HG03066 (cell line): ENCODE data around the gene CFAP54.
A peak's percentile ranks its signal among the peaks of the same experiment; 100 is the strongest.
"Not testable (repeated sequence)": the region's sequence is repeated elsewhere in the genome, so short reads cannot be mapped to it uniquely, and the experiment has no call there.

Experiments
- ATAC-seq: cut with Tn5 transposase; IDR thresholded peaks from one replicate; pipeline ENCODE4 v1.9.1; 2021; ENCODE audit warnings: low read depth; ENCODE audit not compliant: unreplicated experiment

Gene CFAP54

GRCh38 chr12:96720363-96720705 is 231.0 kb downstream of the CFAP54 start:
- peak; percentile 26 for ATAC-seq

GRCh38 chr12:96729466-96729865 is 240.1 kb downstream of the CFAP54 start:
- not testable (repeated sequence) for ATAC-seq

GRCh38 chr12:96729886-96730285 is 240.5 kb downstream of the CFAP54 start:
- ATAC-seq = no peak

GRCh38 chr12:96743606-96744005 is 254.2 kb downstream of the CFAP54 start:
- no peak for ATAC-seq

GRCh38 chr12:96749999-96750398 is 260.6 kb downstream of the CFAP54 start:
- ATAC-seq = no peak

GRCh38 chr12:96751626-96752025 is 262.2 kb downstream of the CFAP54 start:
- ATAC-seq = no peak

GRCh38 chr12:96752211-96752610 is 262.8 kb downstream of the CFAP54 start:
- no peak for ATAC-seq

GRCh38 chr12:96766232-96766631 is 276.9 kb downstream of the CFAP54 start:
- ATAC-seq = no peak

GRCh38 chr12:96769400-96769799 is 280.0 kb downstream of the CFAP54 start:
- ATAC-seq = no peak

GRCh38 chr12:96770219-96771102 is 281.1 kb downstream of the CFAP54 start:
- ATAC-seq = no peak

- ATAC-seq = no peak
Observed at GRCh38 chr12:96773031-96773430, 283.7 kb downstream of the CFAP54 start.

- no peak for ATAC-seq
Observed at GRCh38 chr12:96774496-96775256, 285.3 kb downstream of the CFAP54 start.

GRCh38 chr12:96776908-96777307 is 287.5 kb downstream of the CFAP54 start:
- ATAC-seq = no peak

- ATAC-seq = no peak
Observed at GRCh38 chr12:96780330-96780729, 291.0 kb downstream of the CFAP54 start.

- ATAC-seq = no peak
Observed at GRCh38 chr12:96786791-96787190, 297.4 kb downstream of the CFAP54 start.

GRCh38 chr12:96803969-96804368 is 314.6 kb downstream of the CFAP54 start:
- ATAC-seq = no peak

GRCh38 chr12:96806272-96806671 is 316.9 kb downstream of the CFAP54 start:
- no peak for ATAC-seq

GRCh38 chr12:96807741-96808140 is 318.4 kb downstream of the CFAP54 start:
- no peak for ATAC-seq

GRCh38 chr12:96808587-96808986 is 319.2 kb downstream of the CFAP54 start:
- no peak for ATAC-seq

GRCh38 chr12:96809522-96809921 is 320.1 kb downstream of the CFAP54 start:
- no peak for ATAC-seq

GRCh38 chr12:96810057-96810456 is 320.7 kb downstream of the CFAP54 start:
- no peak for ATAC-seq

- ATAC-seq = no peak
Observed at GRCh38 chr12:96810477-96810876, 321.1 kb downstream of the CFAP54 start.
